Endothelial cell of umbilical vein (primary cell): ENCODE results near the gene HCN2.

ENCODE experiments used
- EZH2 ChIP-seq: IDR thresholded peaks from 2 replicates; pipeline ENCODE4 v1.6.1; 2012; ENCODE audit warnings: borderline replicate concordance, low read depth, mild to moderate bottlenecking, moderate library complexity, low read length, inconsistent platforms; ENCODE audit not compliant: severe bottlenecking
- FOS ChIP-seq: IDR thresholded peaks from 2 replicates; pipeline ENCODE4 v1.6.1; 2011; ENCODE audit warnings: mild to moderate bottlenecking, low read length, moderate library complexity, borderline replicate concordance; ENCODE audit not compliant: insufficient read depth
- GATA2 ChIP-seq: IDR thresholded peaks from 2 replicates; pipeline ENCODE4 v1.7.0; 2011; ENCODE audit warnings: low read depth, mild to moderate bottlenecking, moderate library complexity, mixed read lengths, low read length; ENCODE audit not compliant: insufficient read length, insufficient read depth
- JUN ChIP-seq: IDR thresholded peaks from 2 replicates; pipeline ENCODE4 v1.6.1; 2011; ENCODE audit warnings: borderline replicate concordance, low read depth; ENCODE audit not compliant: insufficient read length, insufficient read depth
- MYC ChIP-seq: IDR thresholded peaks from one replicate; pipeline ENCODE4 v1.6.1; 2011; ENCODE audit warnings: mild to moderate bottlenecking, low read depth, low read length
- POLR2A ChIP-seq: IDR thresholded peaks from 2 replicates; pipeline ENCODE4 v1.6.1; 2012; ENCODE audit warnings: low read depth, mild to moderate bottlenecking, control low read depth, low read length
- POLR2AphosphoS5 ChIP-seq: IDR thresholded peaks from 2 replicates; pipeline ENCODE4 v1.6.1; 2012; ENCODE audit warnings: low read depth, mild to moderate bottlenecking, control low read depth, low read length, moderate library complexity; ENCODE audit not compliant: insufficient read depth
- TF ChIP-seq, protein P1 (sequence below), 2 donors: IDR thresholded peaks; 1 replicate in 1 of 2; 2 replicates in 1 of 2; pipeline ENCODE4 v1.5.1; 2011; ENCODE audit warnings: low read length in 2 of 2, mild to moderate bottlenecking in 2 of 2, moderate library complexity in 2 of 2, control low read depth in 1 of 2, inconsistent platforms in 1 of 2, low read depth in 1 of 2; ENCODE audit not compliant: insufficient read depth in 1 of 2; ENCODE audit errors: extremely low read depth in 1 of 2
- TF ChIP-seq, protein P2 (sequence below): IDR thresholded peaks from 2 replicates; pipeline ENCODE4 v1.6.1; 2011; ENCODE audit not compliant: insufficient read depth, insufficient read length

DNA sequence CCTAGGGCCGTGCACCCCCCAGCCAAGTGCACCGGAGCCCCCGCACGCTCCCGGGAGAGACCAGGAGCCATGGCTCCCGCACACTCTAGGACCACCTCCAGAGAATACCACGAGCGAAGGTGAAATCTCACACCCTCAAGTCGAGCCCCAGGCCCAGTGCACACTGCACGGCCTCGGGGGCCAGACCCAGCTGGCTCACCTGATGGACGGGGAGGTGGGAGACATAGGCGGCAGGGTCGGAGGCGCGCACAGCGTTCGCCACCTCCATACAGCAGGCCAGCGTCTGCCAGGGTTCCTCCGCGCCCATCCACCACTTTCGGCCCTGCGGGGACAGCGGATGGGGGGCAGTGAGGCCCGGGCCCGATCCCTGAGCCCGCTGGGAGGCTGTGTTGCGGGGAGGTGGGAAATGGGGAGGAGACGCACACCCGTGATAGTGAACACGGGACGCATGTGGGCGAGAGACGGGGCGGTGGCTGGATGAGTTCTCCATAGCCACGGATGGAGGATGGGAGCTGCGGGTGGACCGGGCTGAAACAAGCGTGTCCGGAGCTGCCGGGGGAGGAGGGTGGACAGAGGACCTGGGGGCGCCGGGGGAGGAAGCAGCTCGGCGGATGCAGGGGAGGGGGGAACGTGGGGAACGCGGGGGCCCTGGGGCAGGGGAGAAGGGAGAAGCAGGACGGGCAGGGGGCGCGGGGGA lies 30.6 kb downstream of the HCN2 start:
- TF ChIP-seq, protein P1, sequence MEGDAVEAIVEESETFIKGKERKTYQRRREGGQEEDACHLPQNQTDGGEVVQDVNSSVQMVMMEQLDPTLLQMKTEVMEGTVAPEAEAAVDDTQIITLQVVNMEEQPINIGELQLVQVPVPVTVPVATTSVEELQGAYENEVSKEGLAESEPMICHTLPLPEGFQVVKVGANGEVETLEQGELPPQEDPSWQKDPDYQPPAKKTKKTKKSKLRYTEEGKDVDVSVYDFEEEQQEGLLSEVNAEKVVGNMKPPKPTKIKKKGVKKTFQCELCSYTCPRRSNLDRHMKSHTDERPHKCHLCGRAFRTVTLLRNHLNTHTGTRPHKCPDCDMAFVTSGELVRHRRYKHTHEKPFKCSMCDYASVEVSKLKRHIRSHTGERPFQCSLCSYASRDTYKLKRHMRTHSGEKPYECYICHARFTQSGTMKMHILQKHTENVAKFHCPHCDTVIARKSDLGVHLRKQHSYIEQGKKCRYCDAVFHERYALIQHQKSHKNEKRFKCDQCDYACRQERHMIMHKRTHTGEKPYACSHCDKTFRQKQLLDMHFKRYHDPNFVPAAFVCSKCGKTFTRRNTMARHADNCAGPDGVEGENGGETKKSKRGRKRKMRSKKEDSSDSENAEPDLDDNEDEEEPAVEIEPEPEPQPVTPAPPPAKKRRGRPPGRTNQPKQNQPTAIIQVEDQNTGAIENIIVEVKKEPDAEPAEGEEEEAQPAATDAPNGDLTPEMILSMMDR (IDR thresholded peaks at IDR 0.05; ENCODE audit: extremely low read depth in 1 of 2, insufficient read depth in 1 of 2, low read depth in 1 of 2, low read length in 2 of 2): no peak
- TF ChIP-seq POLR2A (no peak), GATA2 (no peak), MYC (no peak), POLR2AphosphoS5 (no peak), EZH2 (no peak), FOS (no peak), JUN (no peak)
- TF ChIP-seq, protein P2, sequence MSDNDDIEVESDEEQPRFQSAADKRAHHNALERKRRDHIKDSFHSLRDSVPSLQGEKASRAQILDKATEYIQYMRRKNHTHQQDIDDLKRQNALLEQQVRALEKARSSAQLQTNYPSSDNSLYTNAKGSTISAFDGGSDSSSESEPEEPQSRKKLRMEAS: no peak
